HEK293 (cell line): ENCODE measurements around the gene NUDT22.

ENCODE experiments used
- CTCF ChIA-PET: fragments of 350-600 bp; formaldehyde crosslinking; extraction: SDS; loops from one replicate; lab custom pipeline; 2021; ENCODE audit warnings: antibody characterized with exemption; lab: Yijun Ruan, JAX
- POLR2A ChIA-PET: fragments of 300-600 bp; formaldehyde crosslinking; extraction: SDS; loops from one replicate; lab custom pipeline; 2020; ENCODE audit warnings: antibody characterized with exemption, inconsistent platforms; lab: Yijun Ruan, JAX
- H3K27ac ChIP-seq: fragments of 200-500 bp; sonication (Bioruptor generic); 2 replicates; pipeline ENCODE4 v1.5.1; 2014; ENCODE audit warnings: low read depth, low read length, control low read depth, inconsistent platforms; ENCODE audit errors: extremely low read depth
- H3K36me3 ChIP-seq, 2 experiments: fragments of 200-500 bp in 1 of 2; sonication (Bioruptor generic) in 1 of 2; 1 replicate in 1 of 2; 2 replicates in 1 of 2; pipeline ENCODE4 v1.5.1; 2014 to 2017; ENCODE audit warnings: inconsistent platforms in 2 of 2, low read length in 2 of 2; ENCODE audit not compliant: control insufficient read depth in 2 of 2, insufficient read depth in 1 of 2
- H3K4me1 ChIP-seq: fragments of 200-500 bp; sonication (Bioruptor generic); 2 replicates; pipeline ENCODE4 v1.5.1; 2014; ENCODE audit warnings: mild to moderate bottlenecking, low read length, inconsistent platforms; ENCODE audit not compliant: control insufficient read depth, insufficient read depth
- H3K4me3 ChIP-seq: 2 replicates; pipeline ENCODE4 v1.5.1; 2011; ENCODE audit warnings: low read depth, mild to moderate bottlenecking, control low read depth, low read length, moderate library complexity
- H3K9me3 ChIP-seq: fragments of 200-500 bp; sonication (Bioruptor generic); 2 replicates; pipeline ENCODE4 v1.5.1; 2014; ENCODE audit warnings: low read depth, low read length, inconsistent platforms; ENCODE audit not compliant: control insufficient read depth, insufficient read depth
- ATF2 ChIP-seq: fragments of 450-650 bp; formaldehyde crosslinking; IDR thresholded peaks from 2 replicates; pipeline ENCODE4 v1.5.1; 2016; ENCODE audit warnings: missing biosample characterization, missing genetic modification characterization, low read depth
- BCL11B ChIP-seq: fragments of 450-650 bp; formaldehyde crosslinking; IDR thresholded peaks from 2 replicates; pipeline ENCODE4 v1.5.1; 2016; ENCODE audit warnings: low read depth, missing biosample characterization, missing genetic modification characterization
- EGR2 ChIP-seq: fragments of 450-650 bp; formaldehyde crosslinking; IDR thresholded peaks from 2 replicates; pipeline ENCODE4 v1.5.1; 2016; ENCODE audit warnings: low read depth, missing biosample characterization, missing genetic modification characterization
- GLIS2 ChIP-seq: fragments of 450-650 bp; formaldehyde crosslinking; IDR thresholded peaks from 2 replicates; pipeline ENCODE4 v1.5.1; 2016; ENCODE audit warnings: missing biosample characterization, missing genetic modification characterization
- HIC1 ChIP-seq: fragments of 450-650 bp; formaldehyde crosslinking; IDR thresholded peaks from 2 replicates; pipeline ENCODE4 v1.5.1; 2016; ENCODE audit warnings: missing biosample characterization, missing genetic modification characterization
- KLF1 ChIP-seq: fragments of 450-650 bp; formaldehyde crosslinking; IDR thresholded peaks from 2 replicates; pipeline ENCODE4 v1.5.1; 2016; ENCODE audit warnings: missing biosample characterization, missing genetic modification characterization
- PATZ1 ChIP-seq: fragments of 450-650 bp; formaldehyde crosslinking; IDR thresholded peaks from 2 replicates; pipeline ENCODE4 v1.5.1; 2016; ENCODE audit warnings: missing biosample characterization, missing genetic modification characterization
- WT1 ChIP-seq: fragments of 450-650 bp; formaldehyde crosslinking; IDR thresholded peaks from 2 replicates; pipeline ENCODE4 v1.5.1; 2016; ENCODE audit warnings: missing biosample characterization, missing genetic modification characterization
- YY2 ChIP-seq: fragments of 450-650 bp; formaldehyde crosslinking; IDR thresholded peaks from 2 replicates; pipeline ENCODE4 v1.5.1; 2016; ENCODE audit warnings: missing biosample characterization, missing genetic modification characterization
- ZBTB44 ChIP-seq: fragments of 450-650 bp; IDR thresholded peaks from 2 replicates; pipeline ENCODE4 v1.5.1; 2018; ENCODE audit warnings: missing biosample characterization, mild to moderate bottlenecking, missing genetic modification characterization
- ZNF157 ChIP-seq: fragments of 450-650 bp; formaldehyde crosslinking; IDR thresholded peaks from 2 replicates; pipeline ENCODE4 v1.5.1; 2016; ENCODE audit warnings: missing biosample characterization, missing genetic modification characterization
- ZNF19 ChIP-seq: fragments of 450-650 bp; formaldehyde crosslinking; IDR thresholded peaks from 2 replicates; pipeline ENCODE4; 2016; ENCODE audit warnings: missing biosample characterization, missing genetic modification characterization, low read depth
- ZNF214 ChIP-seq: fragments of 450-650 bp; formaldehyde crosslinking; IDR thresholded peaks from 2 replicates; pipeline ENCODE4 v1.5.1; 2017; ENCODE audit warnings: missing biosample characterization, mild to moderate bottlenecking, missing genetic modification characterization, borderline replicate concordance
- ZNF26 ChIP-seq: fragments of 450-650 bp; formaldehyde crosslinking; IDR thresholded peaks from 2 replicates; pipeline ENCODE4 v1.5.1; 2016; ENCODE audit warnings: missing biosample characterization, missing genetic modification characterization
- ZNF274 ChIP-seq, 2 experiments: fragments of 200-500 bp in 1 of 2; fragments of 450-650 bp in 1 of 2; sonication (Bioruptor generic) in 1 of 2; formaldehyde crosslinking in 1 of 2; IDR thresholded peaks; 2 replicates each; pipeline versions ENCODE4 v1.5.1 to v1.6.1; 2014 to 2016; ENCODE audit warnings: borderline replicate concordance in 1 of 2, inconsistent platforms in 1 of 2, low read length in 1 of 2, missing biosample characterization in 1 of 2, missing genetic modification characterization in 1 of 2
- ZNF350 ChIP-seq: fragments of 450-650 bp; formaldehyde crosslinking; IDR thresholded peaks from 2 replicates; pipeline ENCODE4 v1.5.0; 2017; ENCODE audit warnings: missing biosample characterization, mild to moderate bottlenecking, missing genetic modification characterization
- ZNF394 ChIP-seq: fragments of 450-650 bp; formaldehyde crosslinking; IDR thresholded peaks from 2 replicates; pipeline ENCODE4 v1.5.1; 2016; ENCODE audit warnings: missing biosample characterization, missing genetic modification characterization, mild to moderate bottlenecking, moderate library complexity, borderline replicate concordance
- ZNF514 ChIP-seq: fragments of 450-650 bp; formaldehyde crosslinking; IDR thresholded peaks from 2 replicates; pipeline ENCODE4 v1.5.1; 2016; ENCODE audit warnings: missing biosample characterization, missing genetic modification characterization
- ZNF530 ChIP-seq: fragments of 450-650 bp; formaldehyde crosslinking; IDR thresholded peaks from 2 replicates; pipeline ENCODE4 v1.5.1; 2016; ENCODE audit warnings: low read depth, missing biosample characterization, missing genetic modification characterization
- ZNF561 ChIP-seq: fragments of 450-650 bp; IDR thresholded peaks from 2 replicates; pipeline ENCODE4 v1.5.1; 2018; ENCODE audit warnings: missing biosample characterization, missing genetic modification characterization, borderline replicate concordance
- ZNF585B ChIP-seq: fragments of 450-650 bp; formaldehyde crosslinking; IDR thresholded peaks from 2 replicates; pipeline ENCODE4 v1.5.1; 2016; ENCODE audit warnings: missing biosample characterization, missing genetic modification characterization
- ZNF596 ChIP-seq: fragments of 450-650 bp; IDR thresholded peaks from 2 replicates; pipeline ENCODE4 v1.5.0; 2018; ENCODE audit warnings: missing biosample characterization, mild to moderate bottlenecking, missing genetic modification characterization, moderate library complexity
- ZNF707 ChIP-seq: fragments of 450-650 bp; formaldehyde crosslinking; IDR thresholded peaks from 2 replicates; pipeline ENCODE4 v1.5.1; 2016; ENCODE audit warnings: missing biosample characterization, missing genetic modification characterization
- ZXDB ChIP-seq: fragments of 450-650 bp; formaldehyde crosslinking; IDR thresholded peaks from 2 replicates; pipeline ENCODE4 v1.5.1; 2016; ENCODE audit warnings: missing biosample characterization, missing genetic modification characterization

NUDT22 gene

DNA sequence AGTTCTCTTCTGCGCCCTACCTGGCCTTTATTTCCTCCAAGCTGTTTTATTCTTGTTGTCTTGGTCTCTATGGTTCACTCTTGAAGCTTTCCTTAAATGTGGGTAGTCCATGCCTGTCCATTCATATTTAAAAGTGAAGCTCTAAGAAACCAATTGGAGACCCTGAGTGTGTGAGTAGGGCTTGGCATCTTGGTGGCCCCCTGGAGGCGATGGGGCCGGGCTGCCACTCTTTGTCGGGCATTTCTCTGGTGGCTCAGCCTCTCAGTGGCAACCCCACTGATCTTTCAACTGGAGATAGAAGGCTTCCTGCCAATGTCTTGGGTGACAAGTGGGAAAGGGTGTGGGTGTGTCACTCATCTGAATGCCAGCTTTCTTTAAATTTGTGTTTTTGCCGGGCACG lies 9.2 kb upstream of the NUDT22 start (continued):
- no peak for TF ChIP-seq ZNF585B (tag by site-specific recombination)
- TF ChIP-seq ZNF530 (tag by site-specific recombination) = no peak
- no peak for TF ChIP-seq ZNF214
- TF ChIP-seq ZNF350 (tag by site-specific recombination) = no peak
- no peak for TF ChIP-seq ZNF707 (tag by site-specific recombination)
- no peak for TF ChIP-seq ZXDB (tag by site-specific recombination)
- TF ChIP-seq ZNF596 = no peak
- TF ChIP-seq, all 188 proteins: peak for 0

GRCh38 chr11:64218628-64219353 lies 7.3 kb upstream of the NUDT22 start:
- H3K36me3 ChIP-seq = peaks cover 0 to 17% of the 10 kb centered on the region in 2 experiments; a peak in 1 of 3 replicates
- POLR2A ChIA-PET = no interaction called here

More at GRCh38 chr11:64218628-64219353, 7.3 kb upstream of the NUDT22 start:
- CTCF ChIA-PET = interaction anchor here (0.7 to 5.2 kb wide), 3 partner anchors 14 to 85 kb away, joined by 3 to 37 read pairs (median 4); partner anchors contain the start of gene FERMT3
- TF ChIP-seq ZBTB44 (no peak), ZNF157 (tag by site-specific recombination) (no peak), ZNF514 (no peak), ZNF274 (IDR thresholded peaks at IDR 0.05; ENCODE audit: low read length) (no peak), ZNF274 (tag by site-specific recombination; IDR thresholded peaks at IDR 0.05; ENCODE audit: borderline replicate concordance) (no peak), BCL11B (tag by site-specific recombination) (no peak), WT1 (tag by site-specific recombination) (no peak), KLF1 (tag by site-specific recombination) (no peak), ZNF19 (tag by site-specific recombination) (no peak), HIC1 (tag by site-specific recombination) (no peak), ZNF26 (tag by site-specific recombination) (no peak), ZNF561 (tag by site-specific recombination) (no peak), EGR2 (no peak), YY2 (tag by site-specific recombination) (no peak), ZNF394 (no peak), PATZ1 (tag by site-specific recombination) (no peak), ATF2 (tag by site-specific recombination) (no peak), GLIS2 (tag by site-specific recombination) (no peak)
- no peaks in the 10 kb centered on the region for H3K4me1 ChIP-seq
- H3K27ac ChIP-seq = no peak overlapping the region
- no peak overlapping the region for H3K4me3 ChIP-seq
- no peaks in the 10 kb centered on the region for H3K9me3 ChIP-seq
